22Rv1 (cell line): ENCODE results near the gene GRAMD2B.

ENCODE experiments used
- CTCF ChIP-seq: fragments of 450-650 bp; IDR thresholded peaks from 2 replicates; pipeline ENCODE4 v1.5.1; 2017; ENCODE audit warnings: mild to moderate bottlenecking
- ZFX ChIP-seq: fragments of 450-650 bp; IDR thresholded peaks from 2 replicates; pipeline ENCODE4 v1.6.1; 2017; ENCODE audit warnings: antibody characterized with exemption, borderline replicate concordance

GRCh38 chr5:126508251-126508961, 85.2 kb downstream of the GRAMD2B start:
- TF ChIP-seq CTCF (no peak), ZFX (no peak)
